ENCODE measurements around the gene KMT2E.

Gene KMT2E

GRCh38 chr7:105122619-105123018 is 108.6 kb downstream of the KMT2E start:
- TF ChIP-seq CTCF (IDR thresholded peaks at IDR 0.05) (no peak), ZFX (IDR thresholded peaks at IDR 0.05; ENCODE audit: borderline replicate concordance) (no peak)
- no peak overlapping the region for H3K27ac ChIP-seq

GRCh38 chr7:105125745-105126144 is 111.7 kb downstream of the KMT2E start:
- H3K27ac ChIP-seq, result no peak overlapping the region
- TF ChIP-seq ZFX (IDR thresholded peaks at IDR 0.05; ENCODE audit: borderline replicate concordance), result no peak
- no peak for TF ChIP-seq CTCF (IDR thresholded peaks at IDR 0.05)

- TF ChIP-seq ZFX (IDR thresholded peaks at IDR 0.05; ENCODE audit: borderline replicate concordance), result no peak
- TF ChIP-seq CTCF (IDR thresholded peaks at IDR 0.05), result no peak
- no peak overlapping the region for H3K27ac ChIP-seq
Observed at GRCh38 chr7:105126436-105126975, 112.5 kb downstream of the KMT2E start.

GRCh38 chr7:105127179-105127578 is 113.2 kb downstream of the KMT2E start:
- TF ChIP-seq ZFX (IDR thresholded peaks at IDR 0.05; ENCODE audit: borderline replicate concordance) (no peak), CTCF (IDR thresholded peaks at IDR 0.05) (no peak)
- H3K27ac ChIP-seq, result no peak overlapping the region

- TF ChIP-seq ZFX (IDR thresholded peaks at IDR 0.05; ENCODE audit: borderline replicate concordance) (no peak), CTCF (IDR thresholded peaks at IDR 0.05) (no peak)
Observed at GRCh38 chr7:105130048-105130447, 116.0 kb downstream of the KMT2E start.

GRCh38 chr7:105130580-105130979 is 116.6 kb downstream of the KMT2E start:
- TF ChIP-seq ZFX (IDR thresholded peaks at IDR 0.05; ENCODE audit: borderline replicate concordance), result no peak
- TF ChIP-seq CTCF (IDR thresholded peaks at IDR 0.05), result no peak
- H3K27ac ChIP-seq, result no peak overlapping the region

More at GRCh38 chr7:105130048-105130447, 116.0 kb downstream of the KMT2E start:
- no peak overlapping the region for H3K27ac ChIP-seq

- no peak overlapping the region for H3K27ac ChIP-seq
- no peak for TF ChIP-seq ZFX (IDR thresholded peaks at IDR 0.05; ENCODE audit: borderline replicate concordance)
- TF ChIP-seq CTCF (IDR thresholded peaks at IDR 0.05), result no peak
Observed at GRCh38 chr7:105131033-105131656, 117.1 kb downstream of the KMT2E start.
